HEK293 (cell line): Measurements from ENCODE around the gene WNT6.

Experiments used
- CTCF ChIA-PET: fragments of 350-600 bp; formaldehyde crosslinking; extraction: SDS; loops from one replicate; lab custom pipeline; 2021; ENCODE audit warnings: antibody characterized with exemption; lab: Yijun Ruan, JAX
- POLR2A ChIA-PET: fragments of 300-600 bp; formaldehyde crosslinking; extraction: SDS; loops from one replicate; lab custom pipeline; 2020; ENCODE audit warnings: antibody characterized with exemption, inconsistent platforms; lab: Yijun Ruan, JAX
- H3K27ac ChIP-seq: fragments of 200-500 bp; sonication (Bioruptor generic); 2 replicates; pipeline ENCODE4 v1.5.1; 2014; ENCODE audit warnings: low read depth, low read length, control low read depth, inconsistent platforms; ENCODE audit errors: extremely low read depth
- H3K36me3 ChIP-seq, 2 experiments: fragments of 200-500 bp in 1 of 2; sonication (Bioruptor generic) in 1 of 2; 1 replicate in 1 of 2; 2 replicates in 1 of 2; pipeline ENCODE4 v1.5.1; 2014 to 2017; ENCODE audit warnings: inconsistent platforms in 2 of 2, low read length in 2 of 2; ENCODE audit not compliant: control insufficient read depth in 2 of 2, insufficient read depth in 1 of 2
- H3K4me1 ChIP-seq: fragments of 200-500 bp; sonication (Bioruptor generic); 2 replicates; pipeline ENCODE4 v1.5.1; 2014; ENCODE audit warnings: mild to moderate bottlenecking, low read length, inconsistent platforms; ENCODE audit not compliant: control insufficient read depth, insufficient read depth
- H3K4me3 ChIP-seq: 2 replicates; pipeline ENCODE4 v1.5.1; 2011; ENCODE audit warnings: low read depth, mild to moderate bottlenecking, control low read depth, low read length, moderate library complexity
- H3K9me3 ChIP-seq: fragments of 200-500 bp; sonication (Bioruptor generic); 2 replicates; pipeline ENCODE4 v1.5.1; 2014; ENCODE audit warnings: low read depth, low read length, inconsistent platforms; ENCODE audit not compliant: control insufficient read depth, insufficient read depth
- HOXA7 ChIP-seq: sonication (generic); formaldehyde crosslinking; IDR thresholded peaks from 2 replicates; pipeline ENCODE4 v1.8.1; 2022; ENCODE audit warnings: missing genetic modification reagents, borderline replicate concordance
- IKZF3 ChIP-seq: fragments of 450-650 bp; IDR thresholded peaks from 2 replicates; pipeline ENCODE4 v1.5.0; 2018; ENCODE audit warnings: missing biosample characterization, mild to moderate bottlenecking, missing genetic modification characterization, moderate library complexity
- ZEB2 ChIP-seq: fragments of 450-650 bp; formaldehyde crosslinking; IDR thresholded peaks from 2 replicates; pipeline ENCODE4 v1.5.1; 2016; ENCODE audit warnings: missing biosample characterization, missing genetic modification characterization
- ZNF114 ChIP-seq: fragments of 450-650 bp; formaldehyde crosslinking; IDR thresholded peaks from 2 replicates; pipeline ENCODE4 v1.5.0; 2017; ENCODE audit warnings: missing biosample characterization, missing genetic modification characterization
- ZNF132 ChIP-seq: fragments of 450-650 bp; formaldehyde crosslinking; IDR thresholded peaks from 2 replicates; pipeline ENCODE4 v1.5.1; 2017; ENCODE audit warnings: missing biosample characterization, missing genetic modification characterization, borderline replicate concordance
- ZNF26 ChIP-seq: fragments of 450-650 bp; formaldehyde crosslinking; IDR thresholded peaks from 2 replicates; pipeline ENCODE4 v1.5.1; 2016; ENCODE audit warnings: missing biosample characterization, missing genetic modification characterization
- ZNF302 ChIP-seq: fragments of 450-650 bp; formaldehyde crosslinking; IDR thresholded peaks from 2 replicates; pipeline ENCODE4 v1.5.1; 2016; ENCODE audit warnings: missing biosample characterization, missing genetic modification characterization, low read depth
- ZNF398 ChIP-seq: fragments of 450-650 bp; formaldehyde crosslinking; IDR thresholded peaks from 2 replicates; pipeline ENCODE4 v1.5.1; 2017; ENCODE audit warnings: missing biosample characterization, missing genetic modification characterization
- ZNF518A ChIP-seq: fragments of 450-650 bp; formaldehyde crosslinking; conservative IDR thresholded peaks from 2 replicates; pipeline ENCODE4 v1.5.1; 2016; ENCODE audit warnings: low read depth, missing biosample characterization, missing genetic modification characterization
- ZNF521 ChIP-seq: fragments of 450-650 bp; formaldehyde crosslinking; IDR thresholded peaks from 2 replicates; pipeline ENCODE4 v1.5.1; 2017; ENCODE audit warnings: missing biosample characterization, mild to moderate bottlenecking, missing genetic modification characterization
- ZNF610 ChIP-seq: fragments of 450-650 bp; formaldehyde crosslinking; IDR thresholded peaks from 2 replicates; pipeline ENCODE4 v1.5.1; 2016; ENCODE audit warnings: missing biosample characterization, missing genetic modification characterization, borderline replicate concordance
- ZNF747 ChIP-seq: fragments of 450-650 bp; formaldehyde crosslinking; IDR thresholded peaks from 2 replicates; pipeline ENCODE4 v1.5.1; 2016; ENCODE audit warnings: missing biosample characterization, missing genetic modification characterization
- ZNF768 ChIP-seq: fragments of 450-650 bp; formaldehyde crosslinking; IDR thresholded peaks from 2 replicates; pipeline ENCODE4 v1.5.1; 2018; ENCODE audit warnings: missing biosample characterization, mild to moderate bottlenecking, missing genetic modification characterization
- ZNF776 ChIP-seq: fragments of 450-650 bp; formaldehyde crosslinking; IDR thresholded peaks from 2 replicates; pipeline ENCODE4 v1.5.0; 2017; ENCODE audit warnings: missing biosample characterization, missing genetic modification characterization, borderline replicate concordance
- ZNF777 ChIP-seq: fragments of 450-650 bp; formaldehyde crosslinking; IDR thresholded peaks from 2 replicates; pipeline ENCODE4 v1.5.1; 2017; ENCODE audit warnings: missing biosample characterization, missing genetic modification characterization, borderline replicate concordance

Gene WNT6

DNA sequence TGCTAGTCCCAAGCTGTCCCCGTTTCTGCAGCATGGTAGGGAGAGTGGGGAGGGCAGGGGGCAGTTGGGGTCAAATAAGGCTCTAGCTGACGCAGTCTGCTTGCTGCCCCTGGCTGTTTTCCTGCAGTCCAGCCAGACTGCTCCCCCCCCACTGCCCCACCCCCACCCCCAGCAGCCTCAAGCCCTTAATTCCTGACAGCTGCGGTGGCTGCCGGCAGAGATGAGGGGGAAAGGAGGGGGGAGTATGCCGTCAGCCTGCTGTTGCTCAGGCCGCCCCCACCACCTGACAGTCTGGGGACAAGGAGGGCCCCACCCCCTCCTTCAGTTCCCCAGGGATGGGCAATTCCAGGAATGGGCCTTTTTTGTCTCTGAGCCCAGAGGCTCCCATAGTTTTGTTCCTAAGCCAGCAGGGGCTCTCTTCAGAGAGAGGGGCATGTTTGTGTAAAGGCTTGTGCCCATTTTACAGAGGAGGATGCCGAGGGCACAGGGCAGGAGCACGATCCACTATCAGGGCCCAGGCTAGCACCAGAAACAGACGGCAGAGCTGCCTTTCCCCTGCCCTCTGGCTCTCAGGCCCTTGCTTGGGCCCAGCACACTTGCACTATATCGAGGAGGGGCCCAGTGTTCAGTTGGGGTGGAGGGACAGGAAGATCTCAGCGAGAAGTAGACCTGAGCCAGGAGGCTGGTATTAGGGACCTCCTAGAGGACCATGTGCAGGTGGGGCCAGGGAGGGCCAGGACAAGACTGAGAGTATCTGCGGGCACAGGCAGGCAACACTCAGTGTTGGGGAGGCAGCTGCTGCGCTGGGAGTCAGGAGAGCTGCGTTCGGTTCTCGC is 19.5 kb downstream of the WNT6 start (continued):
- no peak for TF ChIP-seq ZNF518A
- TF ChIP-seq ZNF747 (tag by site-specific recombination), result no peak
- TF ChIP-seq HOXA7 (CRISPR knock-in tag), result no peak
- no peak for TF ChIP-seq ZNF610 (tag by site-specific recombination)
- peak; percentile 54; the same call in 1 of the 2 replicates for TF ChIP-seq ZNF398 (tag by site-specific recombination)
- no peak for TF ChIP-seq ZNF768 (tag by site-specific recombination)
- no peak for TF ChIP-seq ZNF776 (tag by site-specific recombination)
- no peak for TF ChIP-seq ZNF114

DNA sequence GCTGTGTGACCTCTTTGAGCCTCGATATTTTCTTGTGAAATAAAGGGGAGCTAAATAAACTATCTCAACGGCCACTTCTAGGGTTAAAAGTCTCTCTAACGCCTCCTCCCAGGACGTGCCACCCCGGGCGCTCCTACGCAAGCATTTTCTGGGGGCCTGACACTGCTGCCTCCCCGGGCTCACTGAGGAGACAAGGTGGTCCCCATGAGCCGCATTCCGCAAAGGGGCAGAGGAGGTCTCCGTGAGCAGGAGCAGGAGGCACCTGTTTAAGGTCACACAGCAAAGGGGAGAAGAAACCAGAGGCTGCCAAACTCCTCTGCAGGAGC is 20.1 kb downstream of the WNT6 start:
- ChIA-PET CTCF (interaction anchor here (0.6 to 17.7 kb wide), 5 partner anchors 8 to 755 kb away, joined by 3 to 552 read pairs (median 3); no protein-coding TSS in a partner anchor), POLR2A (no interaction called here)
- TF ChIP-seq ZNF132 (no peak), ZEB2 (tag by site-specific recombination) (no peak), ZNF398 (tag by site-specific recombination) (no peak), ZNF26 (tag by site-specific recombination) (no peak), ZNF302 (tag by site-specific recombination) (no peak), IKZF3 (tag by site-specific recombination) (no peak), ZNF777 (tag by site-specific recombination) (no peak), ZNF521 (tag by site-specific recombination) (no peak)
- H3K4me1 ChIP-seq, result peaks cover 3% of the 10 kb centered on the region
- no peak overlapping the region for H3K4me3 ChIP-seq
- no peaks in the 10 kb centered on the region for H3K9me3 ChIP-seq
- H3K27ac ChIP-seq, result no peak overlapping the region
- no peaks in the 10 kb centered on the region for H3K36me3 ChIP-seq
